CD4-positive, CD25-positive, alpha-beta regulatory T cell (primary cell): ENCODE results near the gene ENPP3. TPM values are rescaled to one million over a fixed set of nuclear protein-coding genes. Genes with fewer than 3 reads are reported as not detected.

Experiments
- ATAC-seq, 2 donors: fragments of 150-1000 bp; cut with Tn5 transposase; one replicate each; pipeline ENCODE4 v1.10.0; 2021; ENCODE audit warnings: low read depth in 2 of 2, moderate number of reproducible peaks in 2 of 2, moderate library complexity in 1 of 2
- DNase-seq, 3 donors: peaks; one replicate each; pipeline versions ENCODE4 v3.0.0 to v3.0.0-alpha.2; 2012 to 2022; ENCODE audit warnings: mixed read lengths in 1 of 3
- H3K27ac ChIP-seq: one replicate; pipeline ENCODE4 v1.7.0; 2013; ENCODE audit warnings: mild to moderate bottlenecking, low read length; ENCODE audit not compliant: insufficient read depth, poor library complexity, severe bottlenecking
- H3K27me3 ChIP-seq: one replicate; pipeline ENCODE4 v1.7.0; 2013; ENCODE audit warnings: low read length; ENCODE audit not compliant: control insufficient read depth, insufficient read depth
- H3K36me3 ChIP-seq: one replicate; pipeline ENCODE4 v1.7.0; 2013; ENCODE audit warnings: mild to moderate bottlenecking, low read length, moderate library complexity; ENCODE audit not compliant: control insufficient read depth, insufficient read depth
- H3K4me1 ChIP-seq: 2 replicates; pipeline ENCODE4 v1.7.0; 2013; ENCODE audit warnings: mild to moderate bottlenecking, low read length; ENCODE audit not compliant: insufficient read depth, control insufficient read depth, poor library complexity, severe bottlenecking
- H3K4me3 ChIP-seq: one replicate; pipeline ENCODE4 v1.7.0; 2013; ENCODE audit warnings: low read depth, mild to moderate bottlenecking, low read length, moderate library complexity
- H3K9me3 ChIP-seq, 2 experiments: 1 replicate in 1 of 2; 2 replicates in 1 of 2; pipeline ENCODE4 v1.7.0; 2013; ENCODE audit warnings: low read length in 2 of 2, mild to moderate bottlenecking in 1 of 2, moderate library complexity in 1 of 2; ENCODE audit not compliant: control insufficient read depth in 2 of 2
- H3K27ac Mint-ChIP-seq, 3 donors: one replicate each; pipeline ENCODE4 v1.8.0; 2020 to 2022; ENCODE audit warnings: mild to moderate bottlenecking in 3 of 3, mixed read lengths in 3 of 3, moderate library complexity in 2 of 3
- H3K27me3 Mint-ChIP-seq: one replicate; pipeline ENCODE4 v1.8.0; 2022; ENCODE audit warnings: mild to moderate bottlenecking, mixed read lengths
- H3K36me3 Mint-ChIP-seq: one replicate; pipeline ENCODE4 v1.8.0; 2020; ENCODE audit warnings: mixed read lengths
- H3K4me1 Mint-ChIP-seq, 4 donors: one replicate each; pipeline ENCODE4 v1.8.0; 2020 to 2022; ENCODE audit warnings: mixed read lengths in 4 of 4, mild to moderate bottlenecking in 1 of 4
- H3K4me3 Mint-ChIP-seq, 4 donors: one replicate each; pipeline ENCODE4 v1.8.0; 2020 to 2022; ENCODE audit warnings: mild to moderate bottlenecking in 4 of 4, mixed read lengths in 4 of 4, moderate library complexity in 3 of 4
- H3K9me3 Mint-ChIP-seq, 7 donors: one replicate each; pipeline ENCODE4 v1.8.0; 2020 to 2022; ENCODE audit warnings: mixed read lengths in 7 of 7, mild to moderate bottlenecking in 3 of 7, moderate library complexity in 2 of 7
- polyA plus RNA-seq, 4 donors: library from polyadenylated mRNA; unstranded; fragments of 300-500 nt; fragmentation: Illumina TruSeq; gene quantifications; one replicate each; pipeline ENCODE4 v1.2.3, GENCODE V29; 2021
- total RNA-seq: library from RNA; stranded (reverse); gene quantifications from one replicate; pipeline ENCODE4 v1.2.3, GENCODE V29; 2022

Gene ENPP3
- total RNA-seq: 0.32 TPM
- under 1 TPM in 2 of 4 donors, not detected in 2; 0.09 to 0.60 TPM for polyA plus RNA-seq

- no peak within 1 kb of the TSS for H3K27ac Mint-ChIP-seq
- ATAC-seq: no peak
- peaks cover 13% of the 10 kb centered on the region for H3K27me3 Mint-ChIP-seq
Observed at GRCh38 chr6:131636880-131637792, at the start of gene ENPP3. Gene ENPP3, plus strand, starts transcription at chr6:131637302. Its CDS starts 83 bp downstream, at chr6:131637385.

GRCh38 chr6:131587909-131588308, 49.2 kb upstream of the ENPP3 start:
- H3K4me3 ChIP-seq: no peak overlapping the region
- no peak overlapping the region for H3K27ac ChIP-seq
- H3K9me3 ChIP-seq: no peaks in the 10 kb centered on the region
- Mint-ChIP-seq H3K27ac (peak overlapping the region in 1 of 3 donors; percentile 33), H3K4me3 (no peak overlapping the region), H3K9me3 (no peaks in the 10 kb centered on the region), H3K36me3 (peaks cover 39% of the 10 kb centered on the region), H3K27me3 (no peaks in the 10 kb centered on the region), H3K4me1 (peaks cover 0 to 10% (median under 1%) of the 10 kb centered on the region in 4 donors)
- DNase-seq (no peak), ATAC-seq (no peak)
- H3K4me1 ChIP-seq: no peaks in the 10 kb centered on the region
- H3K36me3 ChIP-seq: peaks cover 89% of the 10 kb centered on the region
- no peaks in the 10 kb centered on the region for H3K27me3 ChIP-seq

More at GRCh38 chr6:131636880-131637792, at the start of gene ENPP3:
- no peaks in the 10 kb centered on the region for H3K9me3 ChIP-seq
- Mint-ChIP-seq H3K4me1 (no peaks in the 10 kb centered on the region), H3K36me3 (no peaks in the 10 kb centered on the region), H3K9me3 (no peaks in the 10 kb centered on the region), H3K4me3 (no peak within 1 kb of the TSS)
- no peaks in the 10 kb centered on the region for H3K36me3 ChIP-seq
- no peak within 1 kb of the TSS for H3K4me3 ChIP-seq
- no peak for DNase-seq
- H3K27ac ChIP-seq: no peak within 1 kb of the TSS
- no peaks in the 10 kb centered on the region for H3K4me1 ChIP-seq
- H3K27me3 ChIP-seq: no peaks in the 10 kb centered on the region

GRCh38 chr6:131588643-131589042, 48.5 kb upstream of the ENPP3 start:
- Histone ChIP-seq H3K36me3 (peaks cover 89% of the 10 kb centered on the region), H3K27me3 (no peaks in the 10 kb centered on the region), H3K27ac (no peak overlapping the region), H3K4me3 (no peak overlapping the region), H3K4me1 (no peaks in the 10 kb centered on the region), H3K9me3 (no peaks in the 10 kb centered on the region)
- ATAC-seq: no peak
- no peak for DNase-seq
- H3K27me3 Mint-ChIP-seq: no peaks in the 10 kb centered on the region
- peak overlapping the region; percentile 38 to 69 (median 49) for H3K27ac Mint-ChIP-seq
- H3K9me3 Mint-ChIP-seq: no peaks in the 10 kb centered on the region
- H3K4me1 Mint-ChIP-seq: peaks cover 0 to 10% (median under 1%) of the 10 kb centered on the region in 4 donors
- no peak overlapping the region for H3K4me3 Mint-ChIP-seq
- peaks cover 39% of the 10 kb centered on the region for H3K36me3 Mint-ChIP-seq

- H3K36me3 Mint-ChIP-seq: peaks cover 45% of the 10 kb centered on the region
- DNase-seq: no peak
- no peaks in the 10 kb centered on the region for H3K9me3 Mint-ChIP-seq
- no peak overlapping the region for H3K4me3 Mint-ChIP-seq
- H3K36me3 ChIP-seq: peaks cover 92% of the 10 kb centered on the region
- no peak overlapping the region for H3K4me3 ChIP-seq
- H3K9me3 ChIP-seq: no peaks in the 10 kb centered on the region
- H3K27ac ChIP-seq: no peak overlapping the region
- peaks cover 1 to 16% (median 5%) of the 10 kb centered on the region in 4 donors for H3K4me1 Mint-ChIP-seq
- no peaks in the 10 kb centered on the region for H3K27me3 Mint-ChIP-seq
- H3K27me3 ChIP-seq: no peaks in the 10 kb centered on the region
- H3K27ac Mint-ChIP-seq: no peak overlapping the region
- no peak for ATAC-seq
- no peaks in the 10 kb centered on the region for H3K4me1 ChIP-seq
Observed at GRCh38 chr6:131592935-131593334, 44.2 kb upstream of the ENPP3 start.

GRCh38 chr6:131594074-131594473, 43.0 kb upstream of the ENPP3 start:
- Mint-ChIP-seq H3K4me3 (no peak overlapping the region), H3K27me3 (no peaks in the 10 kb centered on the region), H3K9me3 (no peaks in the 10 kb centered on the region), H3K27ac (peak overlapping the region in 1 of 3 donors; percentile 29), H3K4me1 (peaks cover 0 to 11% (median 5%) of the 10 kb centered on the region in 4 donors), H3K36me3 (peaks cover 45% of the 10 kb centered on the region)
- no peak overlapping the region for H3K4me3 ChIP-seq
- no peaks in the 10 kb centered on the region for H3K4me1 ChIP-seq
- H3K27me3 ChIP-seq: no peaks in the 10 kb centered on the region
- no peak overlapping the region for H3K27ac ChIP-seq
- no peaks in the 10 kb centered on the region for H3K9me3 ChIP-seq
- H3K36me3 ChIP-seq: peaks cover 92% of the 10 kb centered on the region
- ATAC-seq (no peak), DNase-seq (no peak)

GRCh38 chr6:131597446-131597845, 39.7 kb upstream of the ENPP3 start:
- Histone ChIP-seq H3K9me3 (no peaks in the 10 kb centered on the region), H3K36me3 (peaks cover 94% of the 10 kb centered on the region), H3K27me3 (no peaks in the 10 kb centered on the region), H3K4me1 (no peaks in the 10 kb centered on the region), H3K4me3 (no peak overlapping the region), H3K27ac (no peak overlapping the region)
- ATAC-seq (no peak), DNase-seq (peak in 2 of 3 donors; percentile 22 to 24)
- Mint-ChIP-seq H3K27ac (peak overlapping the region in 1 of 3 donors; percentile 32), H3K4me3 (no peak overlapping the region), H3K4me1 (peaks cover 0 to 7% (median 5%) of the 10 kb centered on the region in 4 donors), H3K9me3 (no peaks in the 10 kb centered on the region), H3K36me3 (peaks cover 63% of the 10 kb centered on the region), H3K27me3 (no peaks in the 10 kb centered on the region)

- Mint-ChIP-seq H3K9me3 (no peaks in the 10 kb centered on the region), H3K4me3 (no peak overlapping the region), H3K36me3 (peaks cover 54% of the 10 kb centered on the region), H3K4me1 (peaks cover 0 to 3% (median 0%) of the 10 kb centered on the region in 4 donors), H3K27me3 (no peaks in the 10 kb centered on the region), H3K27ac (no peak overlapping the region)
- ATAC-seq (no peak), DNase-seq (no peak)
- no peaks in the 10 kb centered on the region for H3K9me3 ChIP-seq
- no peaks in the 10 kb centered on the region for H3K27me3 ChIP-seq
- no peak overlapping the region for H3K4me3 ChIP-seq
- H3K4me1 ChIP-seq: no peaks in the 10 kb centered on the region
- no peak overlapping the region for H3K27ac ChIP-seq
- H3K36me3 ChIP-seq: peaks cover 95% of the 10 kb centered on the region
Observed at GRCh38 chr6:131600716-131601115, 36.4 kb upstream of the ENPP3 start.
